ENCODE results near the gene ATP2B1.
A peak's percentile ranks its signal among the peaks of the same experiment; 100 is the strongest.

Gene ATP2B1

GRCh38 chr12:89706986-89707702, 1.5 kb downstream of the ATP2B1 start:
- peak overlapping the region; percentile 55 for H3K4me3 ChIP-seq (ENCODE audit: low read length)
- TF ChIP-seq, protein P1, sequence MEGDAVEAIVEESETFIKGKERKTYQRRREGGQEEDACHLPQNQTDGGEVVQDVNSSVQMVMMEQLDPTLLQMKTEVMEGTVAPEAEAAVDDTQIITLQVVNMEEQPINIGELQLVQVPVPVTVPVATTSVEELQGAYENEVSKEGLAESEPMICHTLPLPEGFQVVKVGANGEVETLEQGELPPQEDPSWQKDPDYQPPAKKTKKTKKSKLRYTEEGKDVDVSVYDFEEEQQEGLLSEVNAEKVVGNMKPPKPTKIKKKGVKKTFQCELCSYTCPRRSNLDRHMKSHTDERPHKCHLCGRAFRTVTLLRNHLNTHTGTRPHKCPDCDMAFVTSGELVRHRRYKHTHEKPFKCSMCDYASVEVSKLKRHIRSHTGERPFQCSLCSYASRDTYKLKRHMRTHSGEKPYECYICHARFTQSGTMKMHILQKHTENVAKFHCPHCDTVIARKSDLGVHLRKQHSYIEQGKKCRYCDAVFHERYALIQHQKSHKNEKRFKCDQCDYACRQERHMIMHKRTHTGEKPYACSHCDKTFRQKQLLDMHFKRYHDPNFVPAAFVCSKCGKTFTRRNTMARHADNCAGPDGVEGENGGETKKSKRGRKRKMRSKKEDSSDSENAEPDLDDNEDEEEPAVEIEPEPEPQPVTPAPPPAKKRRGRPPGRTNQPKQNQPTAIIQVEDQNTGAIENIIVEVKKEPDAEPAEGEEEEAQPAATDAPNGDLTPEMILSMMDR (IDR thresholded peaks at IDR 0.05; ENCODE audit: insufficient read depth, low read depth, low read length, missing control alignments), result no peak
- peak; percentile 25 for DNase-seq (ENCODE audit: low read depth)

DNA sequence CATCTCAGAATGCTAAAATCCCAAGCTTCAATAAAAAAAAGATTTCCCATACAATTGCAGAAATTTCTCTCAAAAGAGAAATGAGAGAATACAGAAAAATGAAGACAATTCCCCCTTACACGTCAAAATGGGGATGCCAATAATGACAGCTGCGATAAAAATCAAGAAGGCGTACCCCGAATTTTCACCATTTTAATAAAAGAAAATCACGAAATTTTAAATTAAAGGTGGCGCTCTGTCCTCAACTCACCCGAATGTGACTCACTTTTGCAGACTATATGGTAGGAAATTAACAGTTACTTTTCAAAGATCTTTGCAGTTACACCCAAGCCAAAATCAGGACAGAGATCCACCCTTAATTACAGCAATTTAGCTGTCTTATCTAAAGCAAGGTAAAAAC, 2.1 kb downstream of the ATP2B1 start:
- no peak overlapping the region for H3K4me3 ChIP-seq (ENCODE audit: low read length)
- TF ChIP-seq, protein P1 (IDR thresholded peaks at IDR 0.05; ENCODE audit: insufficient read depth, low read depth, low read length, missing control alignments), result no peak
- DNase-seq (ENCODE audit: low read depth), result no peak

DNA sequence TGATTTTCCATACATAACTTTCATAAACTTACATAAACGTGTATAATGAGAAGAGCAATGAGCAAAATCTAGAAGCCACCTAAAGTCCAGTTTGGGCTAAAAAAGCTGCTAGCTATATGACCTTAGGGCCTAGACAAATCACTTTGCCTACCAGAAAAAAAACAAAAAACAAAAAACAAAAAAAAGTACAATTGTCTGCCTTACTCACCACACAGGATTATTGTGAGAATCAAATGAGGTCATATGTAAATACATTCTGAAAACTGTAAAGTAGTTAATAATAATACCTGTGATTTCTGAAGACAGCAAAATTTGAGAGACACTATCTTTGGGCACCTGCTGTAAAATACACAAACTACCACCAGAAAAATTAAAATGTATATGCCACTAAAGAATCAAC, 4.2 kb downstream of the ATP2B1 start:
- H3K4me3 ChIP-seq (ENCODE audit: low read length), result no peak overlapping the region
- TF ChIP-seq, protein P1 (IDR thresholded peaks at IDR 0.05; ENCODE audit: insufficient read depth, low read depth, low read length, missing control alignments), result no peak
- no peak for DNase-seq (ENCODE audit: low read depth)

DNA sequence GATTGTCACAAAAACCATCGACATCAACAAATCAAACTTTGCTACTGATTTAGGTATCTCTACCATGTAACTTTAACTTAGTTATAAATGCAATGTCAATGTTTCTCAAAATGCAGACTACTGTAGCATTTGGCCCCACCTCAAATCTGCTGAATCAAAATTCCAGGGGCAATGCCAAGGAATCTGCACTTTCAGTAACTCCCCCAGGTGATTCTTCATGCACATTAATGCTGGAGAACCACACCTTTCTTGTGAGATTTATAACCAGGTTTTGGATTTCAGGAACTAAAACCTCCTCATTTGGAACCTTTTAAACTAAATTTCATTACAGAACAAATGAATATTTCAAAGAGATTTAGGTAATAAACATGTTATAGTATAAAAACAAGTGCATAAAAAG, 4.9 kb downstream of the ATP2B1 start:
- H3K4me3 ChIP-seq (ENCODE audit: low read length), result no peak overlapping the region
- no peak for DNase-seq (ENCODE audit: low read depth)
- TF ChIP-seq, protein P1 (IDR thresholded peaks at IDR 0.05; ENCODE audit: insufficient read depth, low read depth, low read length, missing control alignments), result no peak

GRCh38 chr12:89702503-89702902, 6.1 kb downstream of the ATP2B1 start:
- no peak for DNase-seq (ENCODE audit: low read depth)
- H3K4me3 ChIP-seq (ENCODE audit: low read length), result no peak overlapping the region
- TF ChIP-seq, protein P1 (IDR thresholded peaks at IDR 0.05; ENCODE audit: insufficient read depth, low read depth, low read length, missing control alignments), result no peak

DNA sequence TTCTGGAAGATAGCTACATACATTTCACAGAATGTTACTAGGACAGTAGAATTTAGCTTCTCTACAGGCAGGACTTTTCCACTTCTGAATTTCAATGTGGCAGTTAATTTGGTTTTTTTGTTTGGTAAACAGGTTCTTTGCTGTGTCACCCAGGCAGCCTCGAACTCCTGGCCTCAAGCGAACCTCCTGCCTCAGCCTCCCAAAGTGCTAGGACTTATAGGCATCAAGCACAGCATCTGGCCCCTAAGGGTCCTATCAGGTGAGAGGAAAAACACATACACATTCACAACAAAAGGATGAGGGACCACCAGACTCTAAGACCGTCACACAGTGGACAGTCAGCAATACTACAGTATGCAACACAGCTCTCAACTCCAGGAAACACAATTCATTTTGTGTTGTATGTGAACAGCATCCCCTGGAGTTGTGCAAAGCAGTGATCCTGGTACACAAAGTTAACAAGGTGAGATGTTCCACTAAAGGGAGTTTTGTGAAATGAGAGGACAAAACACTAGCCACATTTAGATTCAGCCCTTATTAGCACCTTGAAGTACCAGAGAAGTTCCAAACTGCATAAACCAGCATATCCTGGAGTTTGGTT, 6.9 kb downstream of the ATP2B1 start:
- no peak overlapping the region for H3K4me3 ChIP-seq (ENCODE audit: low read length)
- DNase-seq (ENCODE audit: low read depth), result no peak
- TF ChIP-seq, protein P1 (IDR thresholded peaks at IDR 0.05; ENCODE audit: insufficient read depth, low read depth, low read length, missing control alignments), result peak; percentile 4

Data from epithelial cell of esophagus (primary cell).